Suprapubic skin (tissue), 3 donors: ENCODE measurements around the gene KCTD14.

Experiments
- POLR2AphosphoS5 ChIP-seq, 3 donors: sonication (generic); formaldehyde crosslinking; IDR thresholded peaks; one replicate each; pipeline ENCODE4 v1.6.1; 2017; ENCODE audit warnings: antibody characterized with exemption in 3 of 3
- TF ChIP-seq, protein P1 (sequence below), 2 donors: fragments of 200-600 bp in 1 of 2; fragments of 450-650 bp in 1 of 2; sonication (generic) in 1 of 2; IDR thresholded peaks; one replicate each; pipeline ENCODE4 v1.5.1; 2016 to 2019; ENCODE audit warnings: antibody characterized with exemption in 2 of 2, mild to moderate bottlenecking in 1 of 2, moderate library complexity in 1 of 2

DNA sequence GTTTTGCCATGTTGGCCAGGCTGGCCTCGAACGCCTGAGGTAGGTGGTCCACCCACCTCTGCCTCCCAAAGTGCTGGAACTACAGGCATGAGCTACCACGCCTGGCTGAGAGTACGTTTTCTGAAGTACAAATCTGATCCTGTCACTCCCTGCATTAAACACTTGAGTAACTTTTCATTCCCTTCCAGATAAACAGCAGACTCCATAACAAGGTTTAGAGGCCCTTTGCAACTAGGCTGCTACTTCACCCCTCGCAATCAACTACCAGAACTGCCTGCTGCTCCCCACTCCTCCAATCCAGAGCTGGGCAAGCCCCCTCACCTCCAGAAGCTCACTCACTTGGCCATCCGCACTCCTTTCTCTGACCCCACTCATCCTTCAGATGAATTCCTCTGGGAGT, 1.5 kb downstream of the KCTD14 start:
- TF ChIP-seq, protein P1, sequence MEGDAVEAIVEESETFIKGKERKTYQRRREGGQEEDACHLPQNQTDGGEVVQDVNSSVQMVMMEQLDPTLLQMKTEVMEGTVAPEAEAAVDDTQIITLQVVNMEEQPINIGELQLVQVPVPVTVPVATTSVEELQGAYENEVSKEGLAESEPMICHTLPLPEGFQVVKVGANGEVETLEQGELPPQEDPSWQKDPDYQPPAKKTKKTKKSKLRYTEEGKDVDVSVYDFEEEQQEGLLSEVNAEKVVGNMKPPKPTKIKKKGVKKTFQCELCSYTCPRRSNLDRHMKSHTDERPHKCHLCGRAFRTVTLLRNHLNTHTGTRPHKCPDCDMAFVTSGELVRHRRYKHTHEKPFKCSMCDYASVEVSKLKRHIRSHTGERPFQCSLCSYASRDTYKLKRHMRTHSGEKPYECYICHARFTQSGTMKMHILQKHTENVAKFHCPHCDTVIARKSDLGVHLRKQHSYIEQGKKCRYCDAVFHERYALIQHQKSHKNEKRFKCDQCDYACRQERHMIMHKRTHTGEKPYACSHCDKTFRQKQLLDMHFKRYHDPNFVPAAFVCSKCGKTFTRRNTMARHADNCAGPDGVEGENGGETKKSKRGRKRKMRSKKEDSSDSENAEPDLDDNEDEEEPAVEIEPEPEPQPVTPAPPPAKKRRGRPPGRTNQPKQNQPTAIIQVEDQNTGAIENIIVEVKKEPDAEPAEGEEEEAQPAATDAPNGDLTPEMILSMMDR (IDR thresholded peaks at IDR 0.05), result no peak
- TF ChIP-seq POLR2AphosphoS5 (IDR thresholded peaks at IDR 0.05), result no peak
